Sigmoid colon (tissue), 7 donors: ENCODE data around the gene TMCO1. TPM values are rescaled to one million over a fixed set of nuclear protein-coding genes. Genes with fewer than 3 reads are reported as not detected.

Experiments
- DNase-seq: peaks from one replicate; pipeline ENCODE4 v3.0.0-alpha.2; 2019
- H3K27ac ChIP-seq, 4 donors: fragments of 200-600 bp; sonication (generic); one replicate each; pipeline ENCODE4 v1.5.1; 2016 to 2019; ENCODE audit warnings: mild to moderate bottlenecking in 1 of 4
- H3K27me3 ChIP-seq, 3 donors: fragments of 200-600 bp; sonication (generic); one replicate each; pipeline ENCODE4 v1.5.1; 2019; ENCODE audit warnings: mild to moderate bottlenecking in 1 of 3
- H3K36me3 ChIP-seq, 4 donors: fragments of 200-600 bp; sonication (generic); one replicate each; pipeline ENCODE4 v1.5.1; 2016 to 2019
- H3K4me1 ChIP-seq, 4 donors: fragments of 200-600 bp; sonication (generic); one replicate each; pipeline ENCODE4 v1.5.1; 2017 to 2019
- H3K4me3 ChIP-seq, 4 donors: fragments of 200-600 bp; sonication (generic); one replicate each; pipeline ENCODE4 v1.5.1; 2017 to 2019; ENCODE audit warnings: mild to moderate bottlenecking in 2 of 4, moderate library complexity in 1 of 4
- H3K9me3 ChIP-seq, 4 donors: fragments of 200-600 bp in 3 of 4; sonication (generic) in 3 of 4; one replicate each; pipeline versions ENCODE4 v1.5.1 to v1.6.1; 2013 to 2019
- EP300 ChIP-seq, 4 donors: sonication (generic); formaldehyde crosslinking; IDR thresholded peaks; one replicate each; pipeline ENCODE4 v1.6.1; 2017; ENCODE audit warnings: antibody characterized with exemption in 4 of 4
- POLR2A ChIP-seq, 2 donors: fragments of 450-650 bp; IDR thresholded peaks; one replicate each; pipeline ENCODE4 v1.6.1; 2016; ENCODE audit warnings: antibody characterized with exemption in 2 of 2, mild to moderate bottlenecking in 2 of 2, moderate library complexity in 2 of 2
- POLR2AphosphoS5 ChIP-seq, 4 donors: sonication (generic); formaldehyde crosslinking; IDR thresholded peaks; one replicate each; pipeline ENCODE4 v1.6.1; 2017; ENCODE audit warnings: antibody characterized with exemption in 4 of 4
- WGBS, 2 donors: extraction: QIAGEN DNeasy Blood & Tissue Kit; methylation state at CpG; one replicate each; pipeline ENCODE4 v1.1.7; 2013; 5-methylcytosine and 5-hydroxymethylcytosine counted together
- intact Hi-C: fragments of 100-400 bp; cut with DNase I; formaldehyde crosslinking; loops from one replicate; pipeline ENCODE4 v1.15.1; 2023
- polyA plus RNA-seq, 3 donors: library from polyadenylated mRNA; stranded (reverse); fragments of 200-250 nt; gene quantifications; one replicate each; pipeline ENCODE4 v1.2.3, GENCODE V29; 2013
- total RNA-seq, 4 donors: library from RNA; depleted of rRNA; stranded (reverse); fragments of >200 nt; gene quantifications; one replicate each; pipeline ENCODE4 v1.1.0, GENCODE V29; 2016
- TF ChIP-seq, protein P1 (sequence below), 4 experiments: fragments of 450-650 bp in 3 of 4; fragments of 200-600 bp in 1 of 4; IDR thresholded peaks; one replicate each; pipeline ENCODE4 v1.5.1; 2016 to 2019; ENCODE audit warnings: antibody characterized with exemption in 4 of 4, mild to moderate bottlenecking in 3 of 4, moderate library complexity in 2 of 4
- donor health status: healthy with polysubstance abuse.
- donor health status: Bipolar disorder and iron deficiency.
- donor health status: healthy.

Gene TMCO1
- total and polyA plus RNA-seq, 7 donors = 36.7 to 116 (median 46.2) TPM

DNA sequence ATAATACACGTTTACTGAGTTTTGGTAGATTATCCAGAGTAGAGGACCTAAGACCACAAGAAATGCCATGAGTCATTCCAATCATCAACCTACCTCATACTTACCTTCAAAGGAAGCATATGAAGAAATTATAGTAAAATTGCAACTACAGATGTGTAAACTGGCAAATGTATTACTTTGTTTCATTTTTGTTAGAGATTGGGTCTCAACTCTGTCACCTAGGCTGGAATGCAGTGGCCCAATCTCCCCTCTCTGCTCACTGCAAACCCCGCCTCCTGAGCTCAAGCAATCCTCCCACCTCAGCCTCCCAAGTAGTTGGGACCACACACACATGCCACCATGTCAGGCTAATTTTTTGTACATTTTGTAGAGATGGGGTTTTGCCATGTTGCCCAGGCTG, 5.2 kb downstream of the TMCO1 start:
- Histone ChIP-seq H3K27me3 (no peaks in the 10 kb centered on the region), H3K4me3 (no peak overlapping the region), H3K36me3 (peaks cover 0 to 59% (median 9%) of the 10 kb centered on the region in 4 donors), H3K4me1 (peaks cover 0 to 37% (median 14%) of the 10 kb centered on the region in 4 donors), H3K27ac (no peak overlapping the region), H3K9me3 (no peaks in the 10 kb centered on the region)
- 80 to 89% methylated on average over 2 of the region's 2 CpGs for WGBS, 2 donors
- DNase-seq = no peak
- TF ChIP-seq EP300 (IDR thresholded peaks at IDR 0.05) (no peak), POLR2AphosphoS5 (IDR thresholded peaks at IDR 0.05) (no peak), POLR2A (IDR thresholded peaks at IDR 0.05) (no peak)
- TF ChIP-seq, protein P1, sequence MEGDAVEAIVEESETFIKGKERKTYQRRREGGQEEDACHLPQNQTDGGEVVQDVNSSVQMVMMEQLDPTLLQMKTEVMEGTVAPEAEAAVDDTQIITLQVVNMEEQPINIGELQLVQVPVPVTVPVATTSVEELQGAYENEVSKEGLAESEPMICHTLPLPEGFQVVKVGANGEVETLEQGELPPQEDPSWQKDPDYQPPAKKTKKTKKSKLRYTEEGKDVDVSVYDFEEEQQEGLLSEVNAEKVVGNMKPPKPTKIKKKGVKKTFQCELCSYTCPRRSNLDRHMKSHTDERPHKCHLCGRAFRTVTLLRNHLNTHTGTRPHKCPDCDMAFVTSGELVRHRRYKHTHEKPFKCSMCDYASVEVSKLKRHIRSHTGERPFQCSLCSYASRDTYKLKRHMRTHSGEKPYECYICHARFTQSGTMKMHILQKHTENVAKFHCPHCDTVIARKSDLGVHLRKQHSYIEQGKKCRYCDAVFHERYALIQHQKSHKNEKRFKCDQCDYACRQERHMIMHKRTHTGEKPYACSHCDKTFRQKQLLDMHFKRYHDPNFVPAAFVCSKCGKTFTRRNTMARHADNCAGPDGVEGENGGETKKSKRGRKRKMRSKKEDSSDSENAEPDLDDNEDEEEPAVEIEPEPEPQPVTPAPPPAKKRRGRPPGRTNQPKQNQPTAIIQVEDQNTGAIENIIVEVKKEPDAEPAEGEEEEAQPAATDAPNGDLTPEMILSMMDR (IDR thresholded peaks at IDR 0.05) = no peak
- intact Hi-C loops = loop anchor here (10.0 kb wide), 1 partner anchor 369 kb away; no protein-coding TSS in a partner anchor

DNA sequence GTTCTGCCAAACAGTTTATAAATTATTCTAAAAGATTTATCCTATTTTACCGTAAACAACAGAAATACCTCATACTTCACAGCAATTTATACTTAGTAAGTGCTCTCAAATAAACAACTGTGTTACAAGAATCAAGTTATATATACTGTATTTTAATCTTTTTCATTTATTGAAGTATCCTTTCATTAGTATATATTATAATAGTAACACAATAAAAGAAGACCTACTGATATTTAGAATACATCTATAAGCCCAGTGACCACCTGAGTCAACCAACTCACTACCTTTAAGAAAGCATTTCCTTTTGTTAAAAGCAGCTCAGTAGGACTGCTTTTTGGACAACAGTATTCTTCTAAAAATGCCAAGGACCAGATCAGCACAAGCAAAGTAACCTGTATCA, 5.9 kb downstream of the TMCO1 start:
- TF ChIP-seq POLR2A (IDR thresholded peaks at IDR 0.05) (no peak), EP300 (IDR thresholded peaks at IDR 0.05) (no peak), POLR2AphosphoS5 (IDR thresholded peaks at IDR 0.05) (no peak)
- TF ChIP-seq, protein P1 (IDR thresholded peaks at IDR 0.05) = no peak
- peaks cover 0 to 32% (median 8%) of the 10 kb centered on the region in 4 donors for H3K4me1 ChIP-seq
- no peak overlapping the region for H3K4me3 ChIP-seq
- no peak for DNase-seq
- no peaks in the 10 kb centered on the region for H3K27me3 ChIP-seq
- peaks cover 0 to 64% (median 13%) of the 10 kb centered on the region in 4 donors for H3K36me3 ChIP-seq
- H3K27ac ChIP-seq = no peak overlapping the region
- intact Hi-C loops = loop anchor here (10.0 kb wide), 1 partner anchor 368 kb away; no protein-coding TSS in a partner anchor
- WGBS, 2 donors = 87 to 93% methylated on average over 1 of the region's 1 CpG
- no peaks in the 10 kb centered on the region for H3K9me3 ChIP-seq

DNA sequence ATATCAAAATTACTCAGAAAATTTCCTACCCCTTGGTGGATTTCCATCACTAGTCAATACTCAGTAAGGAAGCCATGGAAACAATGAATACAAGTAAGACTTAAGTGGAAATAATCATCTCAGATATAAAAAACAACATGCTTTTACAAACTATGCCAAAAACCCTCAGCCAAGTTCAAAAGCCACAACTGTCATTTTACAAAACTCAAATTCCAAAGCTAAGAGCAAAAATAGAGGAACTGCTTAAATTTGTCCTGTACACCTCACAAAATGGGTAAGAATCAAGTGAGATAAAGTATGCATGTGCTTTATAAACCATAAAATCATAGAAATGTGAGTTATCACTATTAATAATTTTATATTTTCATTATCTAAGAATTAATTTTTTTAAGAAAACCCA, 9.6 kb downstream of the TMCO1 start:
- Histone ChIP-seq H3K4me1 (peaks cover 0 to 8% (median 3%) of the 10 kb centered on the region in 4 donors), H3K27ac (no peak overlapping the region), H3K4me3 (no peak overlapping the region), H3K9me3 (no peaks in the 10 kb centered on the region), H3K27me3 (no peaks in the 10 kb centered on the region), H3K36me3 (peaks cover 0 to 44% (median 7%) of the 10 kb centered on the region in 4 donors)
- TF ChIP-seq, protein P1 (IDR thresholded peaks at IDR 0.05) = no peak
- TF ChIP-seq EP300 (IDR thresholded peaks at IDR 0.05) (no peak), POLR2AphosphoS5 (IDR thresholded peaks at IDR 0.05) (no peak), POLR2A (IDR thresholded peaks at IDR 0.05) (no peak)
- no peak for DNase-seq
- intact Hi-C loops = no loop called here

DNA sequence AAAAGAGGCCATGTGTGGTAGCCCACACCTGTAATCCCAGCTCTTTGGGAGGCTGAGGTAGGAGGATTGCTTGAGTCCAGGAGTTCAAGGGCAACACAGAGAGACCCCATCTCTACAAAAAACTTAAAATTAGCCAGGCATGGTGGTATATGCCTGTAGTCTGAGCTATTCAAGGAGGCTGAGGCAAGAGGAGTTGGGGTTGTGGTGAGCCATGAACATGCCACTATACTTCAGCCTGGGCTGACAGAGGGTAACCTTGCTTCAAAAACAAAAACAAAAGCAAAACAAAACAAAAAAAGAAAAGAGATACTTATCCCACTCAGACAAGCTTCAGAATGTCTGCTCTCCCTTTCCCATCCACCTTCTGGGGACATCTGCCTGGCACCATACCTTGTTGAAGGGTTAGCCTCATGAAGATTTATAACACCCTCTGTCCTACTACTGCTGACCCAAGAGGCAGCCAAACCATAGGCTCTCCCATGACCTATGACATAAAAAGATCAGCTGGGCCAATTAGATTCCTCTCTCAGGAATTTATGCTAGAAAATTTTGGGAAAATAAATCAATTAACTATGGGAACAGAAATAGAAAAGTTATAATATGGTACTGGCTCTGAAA, 13.2 kb downstream of the TMCO1 start:
- no peak overlapping the region for H3K4me3 ChIP-seq
- H3K9me3 ChIP-seq = no peaks in the 10 kb centered on the region
- no peak for DNase-seq
- H3K27me3 ChIP-seq = no peaks in the 10 kb centered on the region
- TF ChIP-seq, protein P1 (IDR thresholded peaks at IDR 0.05) = no peak
- TF ChIP-seq POLR2A (IDR thresholded peaks at IDR 0.05) = no peak
- no peak for TF ChIP-seq EP300 (IDR thresholded peaks at IDR 0.05)
- H3K27ac ChIP-seq = no peak overlapping the region
- H3K36me3 ChIP-seq = peaks cover 0 to 73% (median 3%) of the 10 kb centered on the region in 4 donors
- no peaks in the 10 kb centered on the region for H3K4me1 ChIP-seq
- intact Hi-C loops = no loop called here

DNA sequence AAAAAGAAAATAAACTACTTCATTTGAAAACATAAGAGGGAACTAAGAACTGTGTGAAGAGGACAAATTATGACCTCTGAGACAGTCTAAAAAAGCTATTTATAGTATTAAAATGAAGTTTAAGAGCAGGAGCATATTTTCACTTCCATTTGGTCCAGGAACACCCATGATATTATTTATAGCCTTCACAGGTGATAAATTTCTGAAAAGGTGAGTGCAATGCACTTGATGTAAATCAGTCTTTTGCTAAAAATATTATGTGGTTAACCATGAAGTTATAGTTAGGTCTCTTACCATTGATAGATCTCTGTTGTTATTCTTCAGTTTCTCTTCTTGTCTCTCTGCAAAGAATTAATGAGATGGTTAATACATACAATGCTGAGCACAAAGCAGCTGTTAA, 14.7 kb downstream of the TMCO1 start:
- TF ChIP-seq EP300 (IDR thresholded peaks at IDR 0.05) = no peak
- TF ChIP-seq, protein P1 (IDR thresholded peaks at IDR 0.05) = no peak
- TF ChIP-seq POLR2A (IDR thresholded peaks at IDR 0.05) = no peak
- no peak for TF ChIP-seq POLR2AphosphoS5 (IDR thresholded peaks at IDR 0.05)
- no peaks in the 10 kb centered on the region for H3K4me1 ChIP-seq
- no peaks in the 10 kb centered on the region for H3K27me3 ChIP-seq
- H3K4me3 ChIP-seq = no peak overlapping the region
- no peak for DNase-seq
- no peaks in the 10 kb centered on the region for H3K9me3 ChIP-seq
- no peak overlapping the region for H3K27ac ChIP-seq
- peaks cover 0 to 75% (median 3%) of the 10 kb centered on the region in 4 donors for H3K36me3 ChIP-seq
- intact Hi-C loops = no loop called here
